ENCODE results near the gene AK5.

Gene AK5

GRCh38 chr1:77271852-77272580 lies 9.8 kb upstream of the AK5 start:
- no peak overlapping the region for H3K4me3 ChIP-seq (ENCODE audit: low read depth, low read length)
- no peak for DNase-seq (ENCODE audit: low read depth)
- TF ChIP-seq MYC (IDR thresholded peaks at IDR 0.05; ENCODE audit: low read depth, low read length) (no peak), POLR2A (IDR thresholded peaks at IDR 0.05; ENCODE audit: extremely low read depth, insufficient read length) (no peak)
- TF ChIP-seq, protein P1, sequence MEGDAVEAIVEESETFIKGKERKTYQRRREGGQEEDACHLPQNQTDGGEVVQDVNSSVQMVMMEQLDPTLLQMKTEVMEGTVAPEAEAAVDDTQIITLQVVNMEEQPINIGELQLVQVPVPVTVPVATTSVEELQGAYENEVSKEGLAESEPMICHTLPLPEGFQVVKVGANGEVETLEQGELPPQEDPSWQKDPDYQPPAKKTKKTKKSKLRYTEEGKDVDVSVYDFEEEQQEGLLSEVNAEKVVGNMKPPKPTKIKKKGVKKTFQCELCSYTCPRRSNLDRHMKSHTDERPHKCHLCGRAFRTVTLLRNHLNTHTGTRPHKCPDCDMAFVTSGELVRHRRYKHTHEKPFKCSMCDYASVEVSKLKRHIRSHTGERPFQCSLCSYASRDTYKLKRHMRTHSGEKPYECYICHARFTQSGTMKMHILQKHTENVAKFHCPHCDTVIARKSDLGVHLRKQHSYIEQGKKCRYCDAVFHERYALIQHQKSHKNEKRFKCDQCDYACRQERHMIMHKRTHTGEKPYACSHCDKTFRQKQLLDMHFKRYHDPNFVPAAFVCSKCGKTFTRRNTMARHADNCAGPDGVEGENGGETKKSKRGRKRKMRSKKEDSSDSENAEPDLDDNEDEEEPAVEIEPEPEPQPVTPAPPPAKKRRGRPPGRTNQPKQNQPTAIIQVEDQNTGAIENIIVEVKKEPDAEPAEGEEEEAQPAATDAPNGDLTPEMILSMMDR (IDR thresholded peaks at IDR 0.05; ENCODE audit: low read depth, low read length), result no peak
- TF ChIP-seq, protein P2, sequence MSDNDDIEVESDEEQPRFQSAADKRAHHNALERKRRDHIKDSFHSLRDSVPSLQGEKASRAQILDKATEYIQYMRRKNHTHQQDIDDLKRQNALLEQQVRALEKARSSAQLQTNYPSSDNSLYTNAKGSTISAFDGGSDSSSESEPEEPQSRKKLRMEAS (IDR thresholded peaks at IDR 0.05; ENCODE audit: low read depth, low read length), result no peak

DNA sequence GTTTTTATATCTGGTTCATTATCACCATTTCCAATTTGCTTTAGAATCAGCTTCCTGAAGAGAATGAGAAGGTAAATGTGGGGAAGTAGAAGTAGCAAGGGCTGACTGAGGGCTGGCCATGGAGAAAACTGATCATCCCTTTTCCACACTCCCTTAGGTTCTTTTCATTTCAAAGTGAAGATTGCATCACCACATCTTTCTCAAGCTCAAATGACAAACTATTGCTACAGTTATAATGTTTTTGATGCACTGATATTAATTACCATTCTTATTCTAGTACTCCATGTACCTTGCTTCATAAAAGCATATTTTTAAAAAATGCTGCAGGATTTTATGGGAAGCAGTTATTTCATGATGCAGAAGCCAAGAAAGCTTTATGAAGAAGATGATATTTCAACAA lies 7.9 kb upstream of the AK5 start:
- no peak overlapping the region for H3K4me3 ChIP-seq (ENCODE audit: low read depth, low read length)
- peak; percentile 24 for DNase-seq (ENCODE audit: low read depth)

GRCh38 chr1:77275194-77275593 lies 6.6 kb upstream of the AK5 start:
- H3K4me3 ChIP-seq (ENCODE audit: low read depth, low read length), result no peak overlapping the region
- TF ChIP-seq, protein P2 (IDR thresholded peaks at IDR 0.05; ENCODE audit: low read depth, low read length), result no peak
- TF ChIP-seq, protein P1 (IDR thresholded peaks at IDR 0.05; ENCODE audit: low read depth, low read length), result no peak
- TF ChIP-seq MYC (IDR thresholded peaks at IDR 0.05; ENCODE audit: low read depth, low read length) (no peak), POLR2A (IDR thresholded peaks at IDR 0.05; ENCODE audit: extremely low read depth, insufficient read length) (no peak)
- DNase-seq (ENCODE audit: low read depth), result no peak

More for the DNA sequence above, 7.9 kb upstream of the AK5 start:
- no peak for TF ChIP-seq POLR2A (IDR thresholded peaks at IDR 0.05; ENCODE audit: extremely low read depth, insufficient read length)
- TF ChIP-seq, protein P1 (IDR thresholded peaks at IDR 0.05; ENCODE audit: low read depth, low read length), result no peak
- no peak for TF ChIP-seq MYC (IDR thresholded peaks at IDR 0.05; ENCODE audit: low read depth, low read length)

GRCh38 chr1:77276941-77277340 lies 4.9 kb upstream of the AK5 start:
- no peak for TF ChIP-seq POLR2A (IDR thresholded peaks at IDR 0.05; ENCODE audit: extremely low read depth, insufficient read length)
- TF ChIP-seq, protein P2 (IDR thresholded peaks at IDR 0.05; ENCODE audit: low read depth, low read length), result no peak
- no peak for TF ChIP-seq MYC (IDR thresholded peaks at IDR 0.05; ENCODE audit: low read depth, low read length)
- TF ChIP-seq, protein P1 (IDR thresholded peaks at IDR 0.05; ENCODE audit: low read depth, low read length), result no peak
- H3K4me3 ChIP-seq (ENCODE audit: low read depth, low read length), result no peak overlapping the region
- no peak for DNase-seq (ENCODE audit: low read depth)

DNA sequence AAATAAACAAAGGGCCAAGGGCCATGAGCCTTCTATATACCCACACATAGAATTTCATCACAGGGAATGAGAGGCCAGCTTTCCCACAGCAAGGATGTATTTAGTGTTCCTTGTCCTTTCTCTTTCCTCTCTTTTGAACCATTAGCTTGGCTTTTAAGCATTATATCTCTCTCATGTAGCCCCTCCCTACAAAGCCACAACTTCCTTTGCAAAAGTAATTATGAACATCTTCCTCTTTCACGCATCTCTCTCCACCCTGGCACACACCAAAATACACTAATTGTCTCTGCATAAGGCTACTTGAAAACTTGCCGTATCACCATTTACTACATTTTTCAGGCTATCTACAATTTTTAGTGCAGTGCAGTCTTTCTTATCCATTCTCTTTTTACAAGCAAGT lies 1.9 kb upstream of the AK5 start:
- peak; percentile 68 for DNase-seq (ENCODE audit: low read depth)
- H3K4me3 ChIP-seq (ENCODE audit: low read depth, low read length), result no peak overlapping the region
- TF ChIP-seq POLR2A (IDR thresholded peaks at IDR 0.05; ENCODE audit: extremely low read depth, insufficient read length) (no peak), MYC (IDR thresholded peaks at IDR 0.05; ENCODE audit: low read depth, low read length) (no peak)
- TF ChIP-seq, protein P2 (IDR thresholded peaks at IDR 0.05; ENCODE audit: low read depth, low read length), result no peak
- TF ChIP-seq, protein P1 (IDR thresholded peaks at IDR 0.05; ENCODE audit: low read depth, low read length), result no peak

All from NB4 (cell line).